Osteocyte (in vitro differentiated cells): ENCODE data around the gene COG4. TPM values are rescaled to one million over a fixed set of nuclear protein-coding genes. Genes with fewer than 3 reads are reported as not detected.

Source experiments
- DNase-seq: peaks from one replicate; pipeline ENCODE4 v3.0.0; 2021; ENCODE audit warnings: mixed read lengths; ENCODE audit not compliant: unreplicated experiment; ENCODE audit errors: extremely low spot score
- H3K27ac Mint-ChIP-seq: one replicate; pipeline ENCODE4 v1.8.0; 2021; ENCODE audit warnings: mild to moderate bottlenecking, mixed read lengths; ENCODE audit not compliant: unreplicated experiment
- H3K27me3 Mint-ChIP-seq: one replicate; pipeline ENCODE4 v1.8.0; 2021; ENCODE audit warnings: mixed read lengths; ENCODE audit not compliant: unreplicated experiment
- H3K36me3 Mint-ChIP-seq: one replicate; pipeline ENCODE4 v1.8.0; 2021; ENCODE audit warnings: mixed read lengths; ENCODE audit not compliant: unreplicated experiment
- H3K4me1 Mint-ChIP-seq: one replicate; pipeline ENCODE4 v1.8.0; 2021; ENCODE audit warnings: mixed read lengths; ENCODE audit not compliant: unreplicated experiment
- H3K4me3 Mint-ChIP-seq: one replicate; pipeline ENCODE4 v1.8.0; 2021; ENCODE audit warnings: mild to moderate bottlenecking, moderate library complexity, mixed read lengths; ENCODE audit not compliant: unreplicated experiment
- H3K9me3 Mint-ChIP-seq: one replicate; pipeline ENCODE4 v1.8.0; 2021; ENCODE audit warnings: mixed read lengths; ENCODE audit not compliant: unreplicated experiment
- total RNA-seq: library from RNA; stranded (reverse); gene quantifications from 2 replicates; pipeline ENCODE4 v1.2.1, GENCODE V29; 2021
- TF ChIP-seq, protein P1 (sequence below): fragments of 200-600 bp; sonication (generic); IDR thresholded peaks from 2 replicates; pipeline ENCODE4 v1.5.0; 2021; ENCODE audit warnings: antibody characterized with exemption, mild to moderate bottlenecking, moderate library complexity

Gene COG4
- total RNA-seq, 1 donor from 2014 or later, result 69.9 TPM

DNA sequence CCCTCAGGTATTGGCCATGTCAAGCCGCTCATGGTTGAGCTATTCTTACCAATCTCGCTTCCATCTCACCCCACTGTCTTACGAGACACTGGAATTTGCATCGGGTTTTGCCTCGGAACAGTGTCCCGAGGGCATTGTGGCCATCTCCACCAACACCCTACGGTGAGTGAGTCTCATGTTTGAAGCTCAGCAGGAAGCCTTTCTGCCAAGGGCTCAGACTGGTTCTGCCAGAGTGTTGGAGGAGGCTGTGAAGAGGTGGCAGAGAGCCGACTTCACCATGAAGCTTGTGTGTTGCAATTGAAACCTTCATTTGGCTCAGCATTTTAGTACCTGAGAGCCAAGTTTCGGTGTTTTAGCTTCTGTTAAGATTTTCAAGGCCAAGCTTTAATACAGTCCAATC, 38.3 kb upstream of the COG4 start:
- Mint-ChIP-seq H3K27me3 (no peaks in the 10 kb centered on the region), H3K4me1 (no peaks in the 10 kb centered on the region), H3K36me3 (peaks cover 66% of the 10 kb centered on the region), H3K27ac (peak overlapping the region; percentile 48), H3K9me3 (no peaks in the 10 kb centered on the region), H3K4me3 (no peak overlapping the region)
- no peak for DNase-seq
- TF ChIP-seq, protein P1, sequence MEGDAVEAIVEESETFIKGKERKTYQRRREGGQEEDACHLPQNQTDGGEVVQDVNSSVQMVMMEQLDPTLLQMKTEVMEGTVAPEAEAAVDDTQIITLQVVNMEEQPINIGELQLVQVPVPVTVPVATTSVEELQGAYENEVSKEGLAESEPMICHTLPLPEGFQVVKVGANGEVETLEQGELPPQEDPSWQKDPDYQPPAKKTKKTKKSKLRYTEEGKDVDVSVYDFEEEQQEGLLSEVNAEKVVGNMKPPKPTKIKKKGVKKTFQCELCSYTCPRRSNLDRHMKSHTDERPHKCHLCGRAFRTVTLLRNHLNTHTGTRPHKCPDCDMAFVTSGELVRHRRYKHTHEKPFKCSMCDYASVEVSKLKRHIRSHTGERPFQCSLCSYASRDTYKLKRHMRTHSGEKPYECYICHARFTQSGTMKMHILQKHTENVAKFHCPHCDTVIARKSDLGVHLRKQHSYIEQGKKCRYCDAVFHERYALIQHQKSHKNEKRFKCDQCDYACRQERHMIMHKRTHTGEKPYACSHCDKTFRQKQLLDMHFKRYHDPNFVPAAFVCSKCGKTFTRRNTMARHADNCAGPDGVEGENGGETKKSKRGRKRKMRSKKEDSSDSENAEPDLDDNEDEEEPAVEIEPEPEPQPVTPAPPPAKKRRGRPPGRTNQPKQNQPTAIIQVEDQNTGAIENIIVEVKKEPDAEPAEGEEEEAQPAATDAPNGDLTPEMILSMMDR, result no peak

DNA sequence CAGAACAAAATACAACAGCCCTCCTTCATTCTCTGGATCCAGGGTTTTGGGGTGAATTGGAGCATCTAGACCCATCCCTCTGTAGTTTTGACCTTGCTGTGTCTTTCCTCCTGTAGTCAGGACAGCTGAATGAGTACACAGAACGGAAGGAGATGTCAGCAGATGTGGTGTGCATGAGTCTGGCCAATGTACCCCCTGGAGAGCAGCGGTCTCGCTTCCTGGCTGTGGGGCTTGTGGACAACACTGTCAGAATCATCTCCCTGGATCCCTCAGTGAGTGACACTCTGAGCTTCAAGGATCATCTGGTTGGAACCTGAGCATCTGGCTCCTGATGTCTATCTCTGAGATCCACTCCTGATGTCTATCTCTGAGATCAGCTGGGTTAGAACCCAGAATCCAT, 32.7 kb upstream of the COG4 start:
- no peaks in the 10 kb centered on the region for H3K27me3 Mint-ChIP-seq
- H3K36me3 Mint-ChIP-seq, result peaks cover 58% of the 10 kb centered on the region
- no peak for DNase-seq
- H3K4me1 Mint-ChIP-seq, result peaks cover 24% of the 10 kb centered on the region
- TF ChIP-seq, protein P1, result no peak
- H3K4me3 Mint-ChIP-seq, result no peak overlapping the region
- H3K9me3 Mint-ChIP-seq, result no peaks in the 10 kb centered on the region
- H3K27ac Mint-ChIP-seq, result peak overlapping the region; percentile 63

DNA sequence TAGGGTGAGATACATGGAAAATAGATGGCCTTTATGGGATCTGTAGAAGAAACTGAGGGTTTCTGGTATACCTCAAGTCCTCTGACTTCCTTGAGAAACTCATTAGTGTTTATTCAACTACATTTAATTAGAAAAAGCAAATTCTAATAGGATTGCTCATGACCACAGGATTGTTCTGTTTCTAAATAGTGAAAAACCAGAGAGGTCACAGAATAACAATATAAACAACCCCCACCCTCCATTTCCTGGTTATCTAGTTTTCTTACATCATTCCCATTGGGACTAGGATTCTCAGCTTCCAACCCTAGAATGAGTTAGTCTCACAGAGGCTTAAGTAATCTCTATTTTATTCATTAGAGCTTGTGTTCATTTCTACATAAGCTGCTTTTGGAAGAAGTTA, 30.3 kb upstream of the COG4 start:
- H3K4me3 Mint-ChIP-seq, result no peak overlapping the region
- no peaks in the 10 kb centered on the region for H3K27me3 Mint-ChIP-seq
- TF ChIP-seq, protein P1, result no peak
- H3K36me3 Mint-ChIP-seq, result peaks cover 65% of the 10 kb centered on the region
- no peak for DNase-seq
- H3K27ac Mint-ChIP-seq, result peak overlapping the region; percentile 64
- no peaks in the 10 kb centered on the region for H3K9me3 Mint-ChIP-seq
- peaks cover 24% of the 10 kb centered on the region for H3K4me1 Mint-ChIP-seq

- Mint-ChIP-seq H3K27ac (no peak overlapping the region), H3K36me3 (peaks cover 70% of the 10 kb centered on the region), H3K9me3 (no peaks in the 10 kb centered on the region), H3K4me3 (no peak overlapping the region), H3K27me3 (no peaks in the 10 kb centered on the region), H3K4me1 (peaks cover 24% of the 10 kb centered on the region)
- no peak for DNase-seq
- TF ChIP-seq, protein P1, result no peak
Measured at GRCh38 chr16:70552675-70553074, 29.3 kb upstream of the COG4 start.

GRCh38 chr16:70551788-70552187, 28.4 kb upstream of the COG4 start:
- H3K4me1 Mint-ChIP-seq, result peaks cover 24% of the 10 kb centered on the region
- no peak overlapping the region for H3K4me3 Mint-ChIP-seq
- H3K9me3 Mint-ChIP-seq, result no peaks in the 10 kb centered on the region
- no peaks in the 10 kb centered on the region for H3K27me3 Mint-ChIP-seq
- no peak for DNase-seq
- H3K36me3 Mint-ChIP-seq, result peaks cover 64% of the 10 kb centered on the region
- peak overlapping the region; percentile 47 for H3K27ac Mint-ChIP-seq
- TF ChIP-seq, protein P1, result no peak
